A172 (cell line): ENCODE measurements around the gene TPP2. TPM values are rescaled to one million over a fixed set of nuclear protein-coding genes. Genes with fewer than 3 reads are reported as not detected.

Experiments used
- total RNA-seq: library from RNA; depleted of rRNA; stranded (reverse); fragments of >200 nt; shearing (Covaris generic); gene quantifications from 2 replicates; pipeline ENCODE4 v1.2.3, GENCODE V29; 2014; rRNA removed

TPP2 gene
- total RNA-seq, 1 experiment from 2014 or later, result 86.1 TPM

Other genes with a start within 250 kb of the TPP2 start
- under 0.01 and 0.07 TPM in 2 replicates for gene FGF14, start 194.9 kb upstream of the TPP2 start, total RNA-seq
- not detected in 2 replicates for gene METTL21C, start 98.1 kb downstream of the TPP2 start, total RNA-seq
- 56.8 and 68.4 TPM in 2 replicates for gene TEX30, start 176.8 kb downstream of the TPP2 start, total RNA-seq
- gene POGLUT2, start 202.0 kb downstream of the TPP2 start, total RNA-seq, result 37.4 and 38.8 TPM in 2 replicates
- 31.6 and 31.8 TPM in 2 replicates for gene BIVM, start 202.1 kb downstream of the TPP2 start, total RNA-seq
- gene ERCC5, start 249.0 kb downstream of the TPP2 start, total RNA-seq, result 40.2 and 52.9 TPM in 2 replicates